HCT116 (cell line): ENCODE measurements around the gene ZBED2. TPM values are rescaled to one million over a fixed set of nuclear protein-coding genes. Genes with fewer than 3 reads are reported as not detected.

Source experiments
- ATAC-seq: fragments of 200-7000 bp; cut with Tn5 transposase; 2 replicates; pipeline ENCODE4 v1.9.1; 2020; ENCODE audit warnings: mild to moderate bottlenecking, moderate library complexity
- BruUV-seq: library from RNA; stranded (reverse); fragments of 400-500 nt; replicated peaks from 2 replicates; lab custom pipeline; 2021; lab: Mats Ljungman, UMichigan
- CTCF ChIA-PET: fragments of 300-600 bp; sonication (Branson Sonifier 250); formaldehyde crosslinking; loops from one replicate; lab custom pipeline; 2021; ENCODE audit warnings: antibody characterized with exemption; lab: Charles Lee
- POLR2A ChIA-PET: fragments of 300-600, 350-600 bp; sonication (Branson Sonifier 250); formaldehyde crosslinking; loops from one replicate; lab custom pipeline; 2021; ENCODE audit warnings: antibody characterized with exemption; lab: Charles Lee
- RAD21 ChIA-PET, 2 experiments: fragments of 300-600 bp; sonication (Branson Sonifier 250); formaldehyde crosslinking; loops; one replicate each; lab custom pipeline; 2023; ENCODE audit warnings: low total read pairs in 2 of 2; ENCODE audit not compliant: uncharacterized antibody in 2 of 2, unreplicated experiment in 2 of 2, low non-redundant PET in 1 of 2; lab: Charles Lee
- DNase-seq: peaks from one replicate; pipeline ENCODE4 v3.0.0-alpha.2; 2010; ENCODE audit warnings: low read depth, low spot score
- H2AFZ ChIP-seq: fragments of 200-600 bp; shearing (Covaris generic), sonication (generic); 2 replicates; pipeline ENCODE4 v1.6.1; 2017; ENCODE audit warnings: low read depth, mixed run types, mixed read lengths, antibody characterized with exemption, low read length; ENCODE audit not compliant: poor library complexity, severe bottlenecking
- H3K27ac ChIP-seq: 2 replicates; pipeline ENCODE4 v1.5.1; 2012; ENCODE audit warnings: low read depth, low read length
- H3K27me3 ChIP-seq: fragments of 200-600 bp; sonication (generic); 2 replicates; pipeline ENCODE4 v1.6.1; 2016; ENCODE audit warnings: mixed run types, low read length, mixed read lengths; ENCODE audit not compliant: insufficient read depth
- H3K36me3 ChIP-seq, 2 experiments: fragments of 200-500 bp in 1 of 2; fragments of 200-600 bp in 1 of 2; sonication (Bioruptor generic) in 1 of 2; sonication (generic) in 1 of 2; 2 replicates each; pipeline versions ENCODE4 v1.5.1 to v1.6.1; 2014 to 2016; ENCODE audit warnings: low read length in 2 of 2, inconsistent platforms in 1 of 2, mixed read lengths in 1 of 2, mixed run types in 1 of 2; ENCODE audit not compliant: insufficient read depth in 2 of 2, control insufficient read depth in 1 of 2
- H3K4me1 ChIP-seq, 2 experiments: fragments of 200-600 bp in 1 of 2; sonication (generic) in 1 of 2; 2 replicates each; pipeline versions ENCODE4 v1.5.1 to v1.6.1; 2012 to 2017; ENCODE audit warnings: low read length in 2 of 2, inconsistent platforms in 1 of 2, mild to moderate bottlenecking in 1 of 2, mixed read lengths in 1 of 2, mixed run types in 1 of 2, moderate library complexity in 1 of 2; ENCODE audit not compliant: insufficient read depth in 2 of 2, control insufficient read depth in 1 of 2
- H3K4me2 ChIP-seq: fragments of 200-600 bp; sonication (generic); 2 replicates; pipeline ENCODE4 v1.6.1; 2017; ENCODE audit warnings: mixed run types, low read length, mixed read lengths
- H3K4me3 ChIP-seq, 2 experiments: fragments of 200-600 bp in 1 of 2; sonication (generic) in 1 of 2; replicated peaks in 1 of 2; 2 replicates each; pipeline ENCODE4 v1.5.1; 2011 to 2016; ENCODE audit warnings: low read length in 2 of 2, control low read depth in 1 of 2, low read depth in 1 of 2, mild to moderate bottlenecking in 1 of 2, mixed read lengths in 1 of 2, mixed run types in 1 of 2
- H3K79me2 ChIP-seq: fragments of 200-600 bp; sonication (generic); 2 replicates; pipeline ENCODE4 v1.6.1; 2017; ENCODE audit warnings: mild to moderate bottlenecking, mixed run types, low read length, moderate library complexity, mixed read lengths; ENCODE audit not compliant: insufficient read depth
- H3K9ac ChIP-seq: fragments of 200-600 bp; sonication (generic); 2 replicates; pipeline ENCODE4 v1.6.1; 2016; ENCODE audit warnings: low read length, mixed read lengths
- H3K9me2 ChIP-seq: fragments of 200-600 bp; sonication (generic), shearing (Covaris generic); 2 replicates; pipeline ENCODE4 v1.6.1; 2017; ENCODE audit warnings: mixed run types, mild to moderate bottlenecking, moderate library complexity; ENCODE audit not compliant: insufficient read depth
- H3K9me3 ChIP-seq, 2 experiments: fragments of 200-500 bp in 1 of 2; fragments of 200-600 bp in 1 of 2; sonication (Bioruptor generic) in 1 of 2; sonication (generic) in 1 of 2; 2 replicates each; pipeline ENCODE4 v1.6.1; 2014 to 2017; ENCODE audit warnings: low read length in 2 of 2, mixed read lengths in 2 of 2, inconsistent platforms in 1 of 2, low read depth in 1 of 2, mild to moderate bottlenecking in 1 of 2, mixed run types in 1 of 2, moderate library complexity in 1 of 2; ENCODE audit not compliant: control insufficient read depth in 1 of 2, insufficient read depth in 1 of 2
- H4K20me1 ChIP-seq: fragments of 200-600 bp; sonication (generic), shearing (Covaris generic); 2 replicates; pipeline ENCODE4 v1.6.1; 2017; ENCODE audit warnings: mixed run types, mild to moderate bottlenecking, moderate library complexity; ENCODE audit not compliant: insufficient read depth
- CBX3 ChIP-seq: IDR thresholded peaks from 2 replicates; pipeline ENCODE4 v1.6.1; 2012; ENCODE audit warnings: low read depth
- CEBPB ChIP-seq: IDR thresholded peaks from 2 replicates; pipeline ENCODE4 v1.6.1; 2012; ENCODE audit warnings: low read depth
- EZH2 ChIP-seq: fragments of 200-600 bp; sonication (generic); IDR thresholded peaks from 2 replicates; pipeline ENCODE4 v1.6.1; 2017; ENCODE audit warnings: antibody characterized with exemption, mixed run types
- EZH2phosphoT487 ChIP-seq: fragments of 200-600 bp; IDR thresholded peaks from 2 replicates; pipeline ENCODE4 v1.6.1; 2018; ENCODE audit warnings: antibody characterized with exemption, borderline replicate concordance
- FOSL1 ChIP-seq: IDR thresholded peaks from 2 replicates; pipeline ENCODE4 v1.6.1; 2012; ENCODE audit warnings: low read depth
- JUND ChIP-seq: IDR thresholded peaks from 2 replicates; pipeline ENCODE4 v1.6.1; 2012
- RAD21 ChIP-seq: IDR thresholded peaks from 2 replicates; pipeline ENCODE4 v1.6.1; 2012; ENCODE audit warnings: low read depth, mild to moderate bottlenecking
- REST ChIP-seq: IDR thresholded peaks from 2 replicates; pipeline ENCODE4 v1.6.1; 2012; ENCODE audit warnings: low read depth
- SRF ChIP-seq: IDR thresholded peaks from 2 replicates; pipeline ENCODE4 v1.6.1; 2012; ENCODE audit warnings: low read depth
- TCF7L2 ChIP-seq: IDR thresholded peaks from 2 replicates; pipeline ENCODE4 v1.7.0; 2011; ENCODE audit warnings: borderline replicate concordance, inconsistent platforms; ENCODE audit not compliant: insufficient read depth, insufficient read length; ENCODE audit errors: extremely low read depth
- YY1 ChIP-seq: IDR thresholded peaks from 2 replicates; pipeline ENCODE4 v1.6.1; 2011; ENCODE audit warnings: low read length, low read depth, moderate library complexity, mild to moderate bottlenecking; ENCODE audit not compliant: insufficient replicate concordance; ENCODE audit errors: extremely low read depth
- ZFX ChIP-seq: fragments of 450-650 bp; IDR thresholded peaks from 2 replicates; pipeline ENCODE4 v1.6.1; 2017
- intact Hi-C: fragments of 100-400 bp; cut with micrococcal nuclease; formaldehyde crosslinking; loops from 2 replicates; pipeline ENCODE4 v1.10.0; 2022
- total RNA-seq: library from RNA; stranded (reverse); gene quantifications from one replicate; pipeline ENCODE4 v1.2.1, GENCODE V29; 2021; ENCODE audit not compliant: unreplicated experiment
- TF ChIP-seq, protein P1 (sequence below): IDR thresholded peaks from 2 replicates; pipeline ENCODE4 v1.6.1; 2011; ENCODE audit warnings: mild to moderate bottlenecking, low read length, moderate library complexity; ENCODE audit not compliant: insufficient replicate concordance; ENCODE audit errors: extremely low read depth
- TF ChIP-seq, protein P2 (sequence below): IDR thresholded peaks from 2 replicates; pipeline ENCODE4 v1.6.1; 2012
- TF ChIP-seq, protein P3 (sequence below), 3 experiments: fragments of 200-600 bp in 1 of 3; sonication (generic) in 1 of 3; IDR thresholded peaks in 2 of 3; conservative IDR thresholded peaks in 1 of 3; 2 replicates each; pipeline ENCODE4 v1.5.1; 2012 to 2017; ENCODE audit warnings: low read depth in 2 of 3, low read length in 2 of 3, antibody characterized with exemption in 1 of 3, borderline replicate concordance in 1 of 3, control low read depth in 1 of 3, mild to moderate bottlenecking in 1 of 3, mixed read lengths in 1 of 3, mixed run types in 1 of 3, moderate library complexity in 1 of 3; ENCODE audit not compliant: insufficient read depth in 1 of 3

The ZBED2 gene
- total RNA-seq, 1 experiment from 2014 or later: 16.1 TPM

- TF ChIP-seq, protein P1, sequence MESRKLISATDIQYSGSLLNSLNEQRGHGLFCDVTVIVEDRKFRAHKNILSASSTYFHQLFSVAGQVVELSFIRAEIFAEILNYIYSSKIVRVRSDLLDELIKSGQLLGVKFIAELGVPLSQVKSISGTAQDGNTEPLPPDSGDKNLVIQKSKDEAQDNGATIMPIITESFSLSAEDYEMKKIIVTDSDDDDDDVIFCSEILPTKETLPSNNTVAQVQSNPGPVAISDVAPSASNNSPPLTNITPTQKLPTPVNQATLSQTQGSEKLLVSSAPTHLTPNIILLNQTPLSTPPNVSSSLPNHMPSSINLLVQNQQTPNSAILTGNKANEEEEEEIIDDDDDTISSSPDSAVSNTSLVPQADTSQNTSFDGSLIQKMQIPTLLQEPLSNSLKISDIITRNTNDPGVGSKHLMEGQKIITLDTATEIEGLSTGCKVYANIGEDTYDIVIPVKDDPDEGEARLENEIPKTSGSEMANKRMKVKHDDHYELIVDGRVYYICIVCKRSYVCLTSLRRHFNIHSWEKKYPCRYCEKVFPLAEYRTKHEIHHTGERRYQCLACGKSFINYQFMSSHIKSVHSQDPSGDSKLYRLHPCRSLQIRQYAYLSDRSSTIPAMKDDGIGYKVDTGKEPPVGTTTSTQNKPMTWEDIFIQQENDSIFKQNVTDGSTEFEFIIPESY: no peak
- no peak for TF ChIP-seq ZFX
- no peak for TF ChIP-seq FOSL1
- no peak for TF ChIP-seq TCF7L2
- TF ChIP-seq, protein P2, sequence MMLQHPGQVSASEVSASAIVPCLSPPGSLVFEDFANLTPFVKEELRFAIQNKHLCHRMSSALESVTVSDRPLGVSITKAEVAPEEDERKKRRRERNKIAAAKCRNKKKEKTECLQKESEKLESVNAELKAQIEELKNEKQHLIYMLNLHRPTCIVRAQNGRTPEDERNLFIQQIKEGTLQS: no peak
- no peak for TF ChIP-seq SRF
- TF ChIP-seq CEBPB: no peak
- no peak for TF ChIP-seq CBX3
- no peak for TF ChIP-seq JUND
- no peak for TF ChIP-seq YY1
- TF ChIP-seq, protein P3, sequence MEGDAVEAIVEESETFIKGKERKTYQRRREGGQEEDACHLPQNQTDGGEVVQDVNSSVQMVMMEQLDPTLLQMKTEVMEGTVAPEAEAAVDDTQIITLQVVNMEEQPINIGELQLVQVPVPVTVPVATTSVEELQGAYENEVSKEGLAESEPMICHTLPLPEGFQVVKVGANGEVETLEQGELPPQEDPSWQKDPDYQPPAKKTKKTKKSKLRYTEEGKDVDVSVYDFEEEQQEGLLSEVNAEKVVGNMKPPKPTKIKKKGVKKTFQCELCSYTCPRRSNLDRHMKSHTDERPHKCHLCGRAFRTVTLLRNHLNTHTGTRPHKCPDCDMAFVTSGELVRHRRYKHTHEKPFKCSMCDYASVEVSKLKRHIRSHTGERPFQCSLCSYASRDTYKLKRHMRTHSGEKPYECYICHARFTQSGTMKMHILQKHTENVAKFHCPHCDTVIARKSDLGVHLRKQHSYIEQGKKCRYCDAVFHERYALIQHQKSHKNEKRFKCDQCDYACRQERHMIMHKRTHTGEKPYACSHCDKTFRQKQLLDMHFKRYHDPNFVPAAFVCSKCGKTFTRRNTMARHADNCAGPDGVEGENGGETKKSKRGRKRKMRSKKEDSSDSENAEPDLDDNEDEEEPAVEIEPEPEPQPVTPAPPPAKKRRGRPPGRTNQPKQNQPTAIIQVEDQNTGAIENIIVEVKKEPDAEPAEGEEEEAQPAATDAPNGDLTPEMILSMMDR (IDR thresholded peaks at IDR 0.05 in 2 of 3, conservative IDR thresholded peaks at IDR 0.05 in 1 of 3; ENCODE audit: borderline replicate concordance in 1 of 3, insufficient read depth in 1 of 3, low read depth in 2 of 3, low read length in 2 of 3): no peak
Observed at GRCh38 chr3:111547631-111548030, 47.5 kb downstream of the ZBED2 start (continued).

DNA sequence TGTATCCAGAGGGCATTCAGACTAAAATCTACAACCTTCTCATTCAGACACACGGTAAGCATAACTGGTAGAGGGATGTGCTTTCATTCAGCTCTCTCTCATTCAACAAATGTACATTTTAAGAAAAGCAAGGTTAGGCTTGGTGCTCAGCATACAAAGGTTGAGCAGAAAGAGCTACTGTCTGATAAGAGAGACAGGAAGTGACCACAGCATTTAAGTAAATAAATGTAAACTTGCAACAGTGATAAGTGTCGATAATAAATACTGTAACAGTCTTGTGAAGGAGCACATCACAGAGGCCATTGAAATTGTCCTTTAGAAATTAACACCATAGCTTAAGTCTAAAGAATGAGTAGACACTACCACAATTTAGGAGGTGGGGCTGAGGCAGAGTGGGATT is 49.8 kb downstream of the ZBED2 start:
- Histone ChIP-seq H3K4me2 (no peak overlapping the region), H3K27me3 (no peaks in the 10 kb centered on the region), H3K9ac (no peak overlapping the region), H3K79me2 (no peaks in the 10 kb centered on the region), H3K4me1 (no peaks in the 10 kb centered on the region), H3K9me2 (no peaks in the 10 kb centered on the region), H3K27ac (no peak overlapping the region), H3K4me3 (no peak overlapping the region), H4K20me1 (no peaks in the 10 kb centered on the region), H3K9me3 (no peaks in the 10 kb centered on the region), H3K36me3 (no peaks in the 10 kb centered on the region), H2AFZ (no peak overlapping the region)
- RAD21 ChIA-PET: no interaction called here
- CTCF ChIA-PET: interaction anchor here (0.6 kb wide), 1 partner anchor 539 kb away, joined by 4 read pairs; no protein-coding TSS in a partner anchor
- no peak for DNase-seq
- ATAC-seq: no peak
- intact Hi-C loops: no loop called here
- no TSS peak for BruUV-seq
- POLR2A ChIA-PET: no interaction called here
- TF ChIP-seq EZH2phosphoT487: no peak
- TF ChIP-seq RAD21: no peak
- TF ChIP-seq, protein P1: no peak
- no peak for TF ChIP-seq REST
- no peak for TF ChIP-seq FOSL1
- TF ChIP-seq EZH2: no peak
- no peak for TF ChIP-seq CBX3
- TF ChIP-seq JUND: no peak
